ENCODE data around the gene NEUROD4. TPM values are rescaled to one million over a fixed set of nuclear protein-coding genes. Genes with fewer than 3 reads are reported as not detected.

Gene NEUROD4
- total RNA-seq, 4 donors from 2014 or later, result not detected

GRCh38 chr12:55049676-55050075 lies 29.9 kb downstream of the NEUROD4 start:
- TF ChIP-seq, protein P1, sequence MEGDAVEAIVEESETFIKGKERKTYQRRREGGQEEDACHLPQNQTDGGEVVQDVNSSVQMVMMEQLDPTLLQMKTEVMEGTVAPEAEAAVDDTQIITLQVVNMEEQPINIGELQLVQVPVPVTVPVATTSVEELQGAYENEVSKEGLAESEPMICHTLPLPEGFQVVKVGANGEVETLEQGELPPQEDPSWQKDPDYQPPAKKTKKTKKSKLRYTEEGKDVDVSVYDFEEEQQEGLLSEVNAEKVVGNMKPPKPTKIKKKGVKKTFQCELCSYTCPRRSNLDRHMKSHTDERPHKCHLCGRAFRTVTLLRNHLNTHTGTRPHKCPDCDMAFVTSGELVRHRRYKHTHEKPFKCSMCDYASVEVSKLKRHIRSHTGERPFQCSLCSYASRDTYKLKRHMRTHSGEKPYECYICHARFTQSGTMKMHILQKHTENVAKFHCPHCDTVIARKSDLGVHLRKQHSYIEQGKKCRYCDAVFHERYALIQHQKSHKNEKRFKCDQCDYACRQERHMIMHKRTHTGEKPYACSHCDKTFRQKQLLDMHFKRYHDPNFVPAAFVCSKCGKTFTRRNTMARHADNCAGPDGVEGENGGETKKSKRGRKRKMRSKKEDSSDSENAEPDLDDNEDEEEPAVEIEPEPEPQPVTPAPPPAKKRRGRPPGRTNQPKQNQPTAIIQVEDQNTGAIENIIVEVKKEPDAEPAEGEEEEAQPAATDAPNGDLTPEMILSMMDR (IDR thresholded peaks at IDR 0.05; ENCODE audit: low read depth), result no peak

DNA sequence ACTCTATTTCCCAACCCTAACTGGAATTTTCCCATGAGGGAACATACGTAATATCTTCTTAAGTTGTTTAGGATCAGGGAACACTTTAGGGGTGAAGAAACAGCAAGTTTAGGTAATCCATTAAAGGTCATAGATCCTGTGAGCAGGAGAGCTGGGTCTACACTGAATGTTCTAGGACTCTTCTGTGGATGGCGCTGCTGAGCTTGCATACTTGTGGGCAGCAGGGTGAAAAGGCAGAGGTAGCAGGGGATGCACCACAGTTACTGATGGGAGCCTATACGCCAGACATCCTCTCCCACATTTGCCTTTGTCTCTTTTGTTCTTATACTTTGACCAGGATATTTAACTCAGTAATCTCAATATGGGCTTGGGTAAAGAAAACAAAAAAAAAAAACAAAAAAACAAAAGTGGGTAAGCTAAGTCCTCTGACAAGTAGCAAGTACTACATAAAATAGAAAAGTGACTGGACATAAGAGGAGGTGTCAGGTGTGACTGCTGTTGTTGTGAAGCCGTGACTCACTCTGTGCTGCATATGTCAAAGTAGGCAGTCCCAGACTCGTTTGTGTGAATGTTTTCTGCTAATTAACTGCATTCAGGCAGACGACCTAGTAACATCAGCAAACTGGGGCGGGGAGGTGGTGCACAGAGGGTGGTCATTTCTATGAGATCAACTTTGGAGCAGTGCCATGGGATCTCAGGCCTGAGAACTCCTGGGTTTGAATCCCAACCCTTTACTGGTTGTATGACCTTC lies 31.6 kb downstream of the NEUROD4 start:
- TF ChIP-seq, protein P1 (IDR thresholded peaks at IDR 0.05; ENCODE audit: low read depth), result no peak

GRCh38 chr12:55057481-55057880 lies 37.7 kb downstream of the NEUROD4 start:
- TF ChIP-seq, protein P1 (IDR thresholded peaks at IDR 0.05; ENCODE audit: low read depth), result no peak

DNA sequence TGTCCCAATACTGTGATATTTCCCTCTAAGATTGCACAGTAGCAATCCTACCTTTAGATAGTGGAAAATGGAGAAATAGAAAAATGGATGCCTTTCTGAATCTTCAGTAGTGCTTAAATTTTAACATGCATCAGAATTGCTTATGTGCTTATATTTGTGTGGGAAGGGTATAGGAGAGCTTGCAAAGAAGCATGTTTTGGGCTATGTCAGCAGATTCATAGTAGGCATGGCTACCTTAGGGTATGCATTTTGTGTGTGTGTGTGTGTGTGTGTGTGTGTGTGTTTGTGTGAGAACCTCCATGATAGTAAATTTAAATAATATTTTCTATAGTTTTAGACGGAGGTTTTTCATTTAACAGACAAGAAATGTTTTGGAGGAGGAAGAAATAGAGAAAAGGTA lies 38.3 kb downstream of the NEUROD4 start:
- TF ChIP-seq, protein P1 (IDR thresholded peaks at IDR 0.05; ENCODE audit: low read depth), result no peak

DNA sequence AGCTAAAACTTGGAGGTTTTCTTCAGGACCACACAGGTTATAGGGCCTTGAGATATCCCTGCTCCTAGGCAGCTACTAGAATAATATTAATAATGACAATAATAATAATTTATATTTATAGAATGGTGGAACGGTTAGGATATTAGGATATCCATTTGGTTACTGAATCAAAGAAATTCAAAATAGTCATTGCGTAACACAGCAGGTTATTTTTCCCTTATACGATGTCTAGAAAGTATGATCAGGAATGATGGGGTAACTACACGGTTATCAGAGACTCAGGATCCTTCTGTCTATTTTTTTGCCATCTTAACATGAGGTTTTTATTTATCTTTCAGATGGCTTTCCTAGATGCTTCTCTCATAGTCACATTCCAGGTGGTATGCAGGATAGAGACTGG lies 39.0 kb downstream of the NEUROD4 start:
- TF ChIP-seq, protein P1 (IDR thresholded peaks at IDR 0.05; ENCODE audit: low read depth), result no peak

DNA sequence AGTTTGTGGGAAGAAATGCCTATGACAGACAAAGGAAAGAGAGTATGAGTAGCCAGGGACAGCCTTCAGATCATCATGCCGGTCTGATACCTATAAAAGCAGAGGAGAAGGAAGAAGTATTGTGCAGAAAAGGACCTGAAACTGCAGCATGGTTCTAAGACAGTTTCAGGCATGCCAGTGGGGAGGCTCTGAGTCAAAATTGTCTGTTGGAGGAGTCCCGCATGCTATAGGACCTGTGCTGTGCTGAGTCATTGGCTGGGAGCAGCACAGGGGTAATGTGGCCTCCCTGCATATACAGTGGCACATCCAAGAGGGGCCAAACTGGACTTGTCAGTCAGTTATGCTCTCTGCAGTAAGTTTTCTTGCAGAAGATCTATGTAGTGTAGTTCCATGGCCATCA lies 40.7 kb downstream of the NEUROD4 start:
- TF ChIP-seq, protein P1 (IDR thresholded peaks at IDR 0.05; ENCODE audit: low read depth), result no peak

DNA sequence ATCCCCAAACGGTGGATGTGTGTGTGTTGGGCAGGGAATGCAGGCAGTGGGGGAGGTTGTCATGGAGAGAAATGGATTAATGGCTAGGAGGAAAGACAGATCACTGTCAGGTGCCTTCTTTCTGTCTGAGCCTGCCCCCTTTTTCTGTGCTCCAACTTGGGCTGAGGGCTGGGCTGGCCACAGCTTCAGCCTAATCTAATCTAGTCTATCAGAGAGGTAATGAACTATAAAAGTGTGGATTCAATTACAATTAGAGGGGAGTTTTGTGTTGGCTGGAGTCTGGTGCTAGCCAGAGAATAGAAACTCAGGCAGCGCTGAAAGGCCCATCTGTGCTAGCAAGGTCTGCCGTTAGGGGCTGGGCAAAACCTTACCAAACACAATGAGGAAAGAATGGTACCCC lies 41.2 kb downstream of the NEUROD4 start:
- TF ChIP-seq, protein P1 (IDR thresholded peaks at IDR 0.05; ENCODE audit: low read depth), result no peak
